HUDEP-2 (cell line): ENCODE results near the gene VWA3A.
A peak's percentile ranks its signal among the peaks of the same experiment; 100 is the strongest.
"Not testable (repeated sequence)": the region's sequence is repeated elsewhere in the genome, so short reads cannot be mapped to it uniquely, and the experiment has no call there.

ENCODE experiments used
- DNase-seq, 76 experiments: peaks; one replicate each; lab custom pipeline; 2025; ENCODE audit not compliant: unreplicated experiment in 76 of 76; lab: John Stamatoyannopoulos, UW

Gene VWA3A

DNA sequence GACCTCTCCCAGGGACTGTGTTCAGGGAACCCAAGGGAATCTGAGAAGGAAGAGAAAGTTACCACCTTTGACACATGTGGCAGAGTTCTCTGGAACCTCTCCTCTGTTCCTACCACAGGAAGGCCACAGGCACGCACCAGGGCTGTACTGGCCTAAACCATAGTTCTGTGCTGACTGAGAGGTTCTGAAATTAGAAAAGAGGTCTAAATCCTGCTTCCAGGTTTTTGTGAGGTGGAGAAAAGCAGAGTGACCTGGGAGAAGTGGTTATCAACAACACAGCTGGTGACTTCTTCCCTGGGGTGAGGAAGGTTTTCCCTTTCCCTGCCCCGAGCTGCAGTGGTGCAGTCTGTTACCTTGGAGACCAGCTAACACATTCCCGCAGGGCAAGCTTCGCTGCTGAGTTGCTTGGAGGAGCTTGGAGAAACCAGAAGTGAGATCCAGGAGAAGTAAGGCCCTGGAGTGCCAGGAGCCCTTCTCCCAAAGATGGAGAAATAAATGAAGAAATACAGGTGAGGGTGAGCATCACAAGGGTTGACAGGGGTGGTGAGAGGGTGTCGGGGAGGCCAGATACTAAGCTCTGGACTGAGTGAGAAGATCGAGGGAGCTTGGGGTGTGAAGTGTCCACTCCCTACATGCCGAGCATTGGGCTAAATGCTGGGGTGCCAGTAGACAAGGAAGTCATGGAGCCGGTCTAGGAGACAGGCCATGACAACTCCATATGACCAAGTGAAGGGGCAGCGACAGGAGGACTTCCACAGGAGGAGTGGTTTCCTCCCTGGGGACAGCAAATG lies at the start of gene VWA3A:
Gene VWA3A (plus strand): TSS at position 399 of the 791 bp plus-strand sequence. CDS start 97 bp downstream, at position 496.
- no peak for DNase-seq

GRCh38 chr16:22043882-22044281 lies 48.5 kb upstream of the VWA3A start:
- DNase-seq = not testable (repeated sequence)

GRCh38 chr16:22045888-22046287 lies 46.5 kb upstream of the VWA3A start:
- not testable (repeated sequence) for DNase-seq

- DNase-seq = no peak
Measured at GRCh38 chr16:22050963-22051362, 41.4 kb upstream of the VWA3A start.

- DNase-seq = peak in 42 of 76 experiments; percentile 1 to 57 (median 24)
Measured at GRCh38 chr16:22052980-22053379, 39.4 kb upstream of the VWA3A start.

- no peak for DNase-seq
Measured at GRCh38 chr16:22053921-22054341, 38.4 kb upstream of the VWA3A start.

GRCh38 chr16:22054847-22055590 lies 37.3 kb upstream of the VWA3A start:
- no peak for DNase-seq

DNA sequence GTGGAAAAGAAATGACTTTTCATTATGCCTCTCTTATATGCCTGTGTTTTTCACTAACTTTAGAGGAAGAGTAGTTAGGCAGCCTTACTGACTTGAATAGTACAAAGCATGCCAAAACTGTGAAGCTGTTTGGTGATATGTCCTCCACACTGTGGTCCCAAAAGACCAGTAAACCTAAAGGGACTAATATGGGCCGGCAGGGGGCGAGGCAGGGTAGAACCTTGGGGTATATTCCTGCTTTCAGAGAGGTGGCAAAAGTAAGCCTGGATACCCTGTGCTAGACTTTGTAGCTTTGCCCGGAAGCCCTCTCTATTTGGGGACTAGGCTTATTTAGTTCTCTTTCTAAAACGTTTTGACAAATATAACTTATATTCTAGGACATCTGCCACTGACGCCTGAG lies 36.5 kb upstream of the VWA3A start:
- no peak for DNase-seq

DNA sequence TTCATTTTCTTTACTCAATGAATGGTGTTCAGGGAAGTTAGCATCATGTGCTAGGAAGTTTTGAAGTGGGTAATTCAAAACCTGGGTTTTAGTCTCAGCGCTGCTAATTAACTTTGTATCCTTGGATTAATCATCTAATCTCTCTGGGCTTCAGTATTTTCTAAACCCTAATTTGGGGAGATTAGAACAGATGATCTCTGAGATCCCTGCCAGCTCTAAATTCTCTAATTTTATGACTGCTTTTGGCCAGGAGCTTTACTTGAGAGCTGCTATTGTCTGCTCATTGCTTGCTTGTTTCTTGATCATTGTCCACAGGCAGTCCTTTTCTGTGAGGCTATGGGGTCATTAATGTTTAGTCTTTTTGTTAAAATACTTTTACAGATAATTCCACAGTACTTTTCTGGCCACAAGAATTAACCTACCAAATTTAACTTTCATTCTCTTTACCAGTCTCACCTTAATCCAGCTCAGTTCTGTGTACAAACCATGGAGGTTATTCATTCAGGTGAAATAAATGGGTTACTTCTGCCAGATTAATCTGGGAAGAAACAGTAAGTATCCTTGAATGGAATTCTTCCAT lies 28.4 kb upstream of the VWA3A start:
- DNase-seq = no peak

- no peak for DNase-seq
Measured at GRCh38 chr16:22065252-22065651, 27.1 kb upstream of the VWA3A start.

DNA sequence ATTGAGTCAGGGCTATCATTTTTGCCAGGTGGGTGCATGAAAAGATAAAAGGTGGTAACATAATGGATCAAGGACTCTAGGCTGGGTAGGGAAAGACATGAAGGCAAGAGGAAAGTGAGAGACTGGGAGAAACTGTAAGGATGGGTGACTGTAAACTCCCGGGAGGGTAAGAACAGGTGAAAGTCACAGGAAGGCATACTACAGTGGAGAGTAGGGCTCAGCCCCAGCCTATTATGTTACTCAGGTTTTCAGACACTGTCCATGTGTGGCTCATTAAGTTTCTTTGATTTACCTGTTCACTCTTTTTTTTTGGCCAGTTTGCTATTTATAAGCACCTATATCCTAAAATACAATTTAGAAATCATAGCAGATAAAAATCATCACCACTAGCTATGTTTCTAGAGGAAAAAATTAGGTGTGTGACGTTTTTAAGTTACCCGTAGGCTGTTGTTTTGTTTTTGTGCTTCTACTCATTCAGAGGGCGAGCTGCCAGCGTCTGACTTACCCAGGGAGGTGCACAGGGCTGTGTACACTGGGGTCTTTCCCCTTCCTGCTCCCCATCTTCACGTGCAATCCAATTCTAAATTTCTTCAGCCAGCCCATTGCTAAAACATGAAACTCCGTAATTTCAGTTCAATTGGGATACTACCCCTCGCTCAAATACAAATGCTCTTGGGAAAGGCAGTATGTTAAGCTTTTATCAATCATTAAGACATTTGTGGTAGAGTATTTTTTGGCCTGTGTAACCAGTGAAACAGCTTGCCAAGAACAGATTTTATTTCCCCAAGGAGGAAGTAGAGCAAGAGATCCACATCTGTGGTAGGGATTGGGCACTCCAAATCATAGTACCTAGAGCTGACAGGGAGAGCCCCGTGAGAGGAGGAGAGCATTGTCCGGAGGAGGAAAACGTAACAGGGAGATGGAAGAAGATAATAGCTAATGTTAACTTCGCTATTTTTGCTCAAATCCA lies 21.7 kb upstream of the VWA3A start:
- no peak for DNase-seq

GRCh38 chr16:22071331-22071910 lies 20.9 kb upstream of the VWA3A start:
- no peak for DNase-seq

- no peak for DNase-seq
Measured at GRCh38 chr16:22073350-22073749, 19.0 kb upstream of the VWA3A start.

GRCh38 chr16:22075043-22075757 lies 17.1 kb upstream of the VWA3A start:
- DNase-seq = no peak

DNA sequence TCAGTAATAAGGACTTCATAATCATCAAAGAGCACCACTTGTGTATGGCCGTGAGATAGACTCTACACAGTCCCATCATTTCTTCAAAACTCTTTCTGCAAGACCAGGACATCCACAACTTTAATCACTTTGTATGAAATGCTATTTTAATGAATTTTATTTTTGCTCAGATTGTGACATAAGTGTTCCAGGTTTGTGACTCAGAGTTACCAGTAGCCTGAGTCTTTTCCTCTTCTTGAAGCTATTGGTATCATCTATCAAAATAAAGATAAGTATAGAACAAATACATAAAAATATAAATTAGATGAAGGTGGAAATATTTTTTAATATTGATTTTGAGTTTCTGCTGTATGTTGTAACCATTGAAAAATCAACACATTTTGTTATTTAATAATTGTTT lies 16.6 kb upstream of the VWA3A start:
- DNase-seq = no peak

DNA sequence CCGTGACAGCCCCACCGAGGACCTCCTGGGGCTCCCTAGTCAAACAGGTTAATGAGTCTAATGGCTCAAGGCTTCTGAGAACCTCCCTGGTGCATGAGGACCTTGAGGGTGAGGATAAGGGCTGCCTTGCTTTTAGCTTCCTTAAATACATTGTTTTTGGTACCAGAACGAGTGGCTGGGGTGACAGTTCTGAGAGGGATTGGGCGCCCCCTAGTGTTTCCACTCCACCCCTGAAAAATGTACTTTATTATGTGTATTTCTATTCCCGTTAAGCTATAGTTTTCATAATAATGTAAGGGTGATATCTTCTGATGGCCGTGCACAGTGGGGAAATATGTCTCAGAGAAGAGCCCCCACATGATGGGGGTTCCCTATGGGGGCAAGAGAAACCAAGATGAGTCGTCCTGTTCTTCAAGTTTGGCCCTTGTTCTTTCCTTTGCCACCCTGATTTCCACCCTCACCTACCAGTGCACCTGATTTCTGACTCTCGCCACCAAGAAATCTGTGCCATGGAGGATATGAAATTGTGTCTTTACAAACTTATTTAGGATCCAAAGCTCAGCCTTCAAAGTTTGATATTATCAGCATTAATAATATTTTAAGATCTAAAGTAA lies 14.5 kb upstream of the VWA3A start:
- peak in 57 of 76 experiments; percentile 3 to 68 (median 38) for DNase-seq

GRCh38 chr16:22078656-22079055 lies 13.7 kb upstream of the VWA3A start:
- no peak for DNase-seq

DNA sequence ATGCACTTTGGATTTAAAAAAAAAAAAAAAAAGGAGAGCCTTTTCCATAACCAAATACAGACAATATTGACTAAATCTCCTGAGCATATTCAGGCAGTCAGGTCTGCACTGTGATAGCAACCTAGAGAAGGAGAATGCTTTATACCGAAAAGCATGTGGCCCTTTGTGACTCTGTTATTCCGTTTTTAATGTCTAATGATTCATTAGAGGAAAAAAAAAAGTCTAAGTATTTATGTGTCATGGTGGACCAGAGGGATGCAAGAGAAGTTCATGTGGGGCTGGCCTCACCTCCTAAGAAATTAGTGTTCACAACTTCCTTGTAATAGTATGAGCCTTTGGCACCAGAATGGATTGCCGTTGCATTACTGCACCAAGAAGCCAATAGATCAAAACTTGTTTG lies 11.3 kb upstream of the VWA3A start:
- no peak for DNase-seq

DNA sequence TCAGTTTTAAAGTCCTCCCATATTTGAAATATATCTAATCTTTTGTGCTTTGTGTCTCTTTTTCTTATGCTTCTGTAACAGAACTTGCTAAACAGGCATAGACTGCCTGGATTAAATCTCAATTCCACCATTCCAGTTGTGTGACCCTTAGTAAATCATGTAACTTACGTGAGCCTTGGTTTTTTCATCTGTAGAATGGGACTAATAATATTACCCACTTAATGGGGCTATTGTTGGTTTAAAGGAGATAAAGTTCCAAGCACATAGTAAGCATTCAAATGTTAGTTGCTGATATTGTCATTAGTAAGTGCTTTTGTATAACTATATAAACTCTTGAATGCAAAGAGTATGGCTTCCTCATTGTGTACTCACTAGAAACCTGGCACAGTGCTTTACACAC lies 5.9 kb upstream of the VWA3A start:
- no peak for DNase-seq
